Lung (tissue), 12 donors: ENCODE data around the gene INO80. TPM values are rescaled to one million over a fixed set of nuclear protein-coding genes. Genes with fewer than 3 reads are reported as not detected.
A peak's percentile ranks its signal among the peaks of the same experiment; 100 is the strongest.

Experiments used
- ATAC-seq: fragments of 200-7000 bp; cut with Tn5 transposase; one replicate; pipeline ENCODE4 v1.9.1; 2020; ENCODE audit warnings: moderate number of reproducible peaks; ENCODE audit not compliant: insufficient read depth, low FRiP score
- DNase-seq, 3 donors: peaks; one replicate each; pipeline ENCODE4 v3.0.0-alpha.2; 2013 to 2017
- H3K27ac ChIP-seq, 2 donors: one replicate each; pipeline ENCODE4 v1.5.1; 2013; ENCODE audit warnings: mild to moderate bottlenecking in 2 of 2, moderate library complexity in 2 of 2, control low read depth in 1 of 2, inconsistent platforms in 1 of 2, low read depth in 1 of 2, low read length in 1 of 2
- H3K27me3 ChIP-seq, 3 donors: one replicate each; pipeline ENCODE4 v1.5.1; 2013; ENCODE audit warnings: low read length in 2 of 3; ENCODE audit not compliant: control insufficient read depth in 3 of 3, insufficient read depth in 3 of 3
- H3K36me3 ChIP-seq, 4 donors: one replicate each; pipeline ENCODE4 v1.5.1; 2013; ENCODE audit warnings: low read length in 4 of 4, mild to moderate bottlenecking in 1 of 4, moderate library complexity in 1 of 4; ENCODE audit not compliant: control insufficient read depth in 4 of 4, insufficient read depth in 4 of 4
- H3K4me1 ChIP-seq, 5 donors: one replicate each; pipeline ENCODE4 v1.5.1; 2013; ENCODE audit warnings: low read length in 5 of 5, mild to moderate bottlenecking in 2 of 5, moderate library complexity in 1 of 5; ENCODE audit not compliant: control insufficient read depth in 5 of 5, insufficient read depth in 5 of 5
- H3K4me3 ChIP-seq: one replicate; pipeline ENCODE4 v1.5.1; 2013; ENCODE audit warnings: mild to moderate bottlenecking, control low read depth, moderate library complexity
- H3K9ac ChIP-seq, 2 donors: one replicate each; pipeline ENCODE4 v1.5.1; 2013; ENCODE audit warnings: low read length in 2 of 2, control low read depth in 1 of 2; ENCODE audit not compliant: insufficient read depth in 1 of 2
- H3K9me3 ChIP-seq, 4 donors: one replicate each; pipeline ENCODE4 v1.5.1; 2013; ENCODE audit warnings: low read length in 3 of 4, mild to moderate bottlenecking in 1 of 4, moderate library complexity in 1 of 4; ENCODE audit not compliant: control insufficient read depth in 4 of 4, insufficient read depth in 3 of 4
- WGBS, 2 donors: extraction: QIAGEN DNeasy Blood & Tissue Kit; methylation state at CpG; one replicate each; pipeline ENCODE4 v1.1.7; 2013; 5-methylcytosine and 5-hydroxymethylcytosine counted together
- polyA plus RNA-seq, 2 donors: library from polyadenylated mRNA; stranded (reverse); fragments of 200-250 nt; gene quantifications; one replicate each; pipeline ENCODE4 v1.2.1, GENCODE V29; 2013
- total RNA-seq, 2 donors: library from RNA; depleted of rRNA in 1 of 2; stranded (reverse); fragments of >200 nt in 1 of 2; gene quantifications; one replicate each; pipeline ENCODE4 v1.2.1, GENCODE V29; 2014 to 2021
- TF ChIP-seq, protein P1 (sequence below): IDR thresholded peaks from 2 replicates; pipeline ENCODE4 v1.5.1; 2012; ENCODE audit warnings: mild to moderate bottlenecking; ENCODE audit errors: control extremely low read depth, extremely low read depth
- donor health status: control.
- donor health status: control.
- donor health status: Bipolar disorder and iron deficiency.
- donor health status: healthy.
- donor health status: DM: yes; HTN: yes; CAD: no.

Gene INO80
- total and polyA plus RNA-seq, 4 donors, result 8.0 to 50.1 (median 22.9) TPM

DNA sequence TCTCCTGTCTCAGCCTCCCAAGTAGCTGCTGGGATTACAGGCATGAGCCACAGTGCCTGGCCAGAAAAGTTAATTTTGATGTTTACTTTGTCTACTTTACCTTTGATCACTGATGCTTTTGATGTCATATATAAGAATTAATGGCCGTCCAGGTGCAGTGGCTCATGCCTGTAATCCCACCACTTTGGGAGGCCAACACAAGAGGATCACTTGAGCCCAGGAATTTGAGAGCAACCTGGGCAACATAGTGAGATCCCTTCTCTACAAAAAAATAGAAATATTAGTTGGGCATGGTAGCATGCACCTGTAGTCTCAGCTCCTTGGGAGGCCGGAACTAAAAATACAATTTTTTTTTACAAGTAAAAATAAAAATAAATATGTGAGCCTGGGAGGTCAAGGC lies 6.8 kb upstream of the INO80 start:
- no peak overlapping the region for H3K9ac ChIP-seq
- WGBS, 2 donors, result 83 to 86% methylated on average over 2 of the region's 2 CpGs
- no peaks in the 10 kb centered on the region for H3K9me3 ChIP-seq
- H3K27ac ChIP-seq, result no peak overlapping the region
- no peaks in the 10 kb centered on the region for H3K36me3 ChIP-seq
- ATAC-seq, result no peak
- DNase-seq, result no peak
- H3K27me3 ChIP-seq, result no peaks in the 10 kb centered on the region
- H3K4me3 ChIP-seq, result no peak overlapping the region
- H3K4me1 ChIP-seq, result no peaks in the 10 kb centered on the region
- TF ChIP-seq, protein P1, sequence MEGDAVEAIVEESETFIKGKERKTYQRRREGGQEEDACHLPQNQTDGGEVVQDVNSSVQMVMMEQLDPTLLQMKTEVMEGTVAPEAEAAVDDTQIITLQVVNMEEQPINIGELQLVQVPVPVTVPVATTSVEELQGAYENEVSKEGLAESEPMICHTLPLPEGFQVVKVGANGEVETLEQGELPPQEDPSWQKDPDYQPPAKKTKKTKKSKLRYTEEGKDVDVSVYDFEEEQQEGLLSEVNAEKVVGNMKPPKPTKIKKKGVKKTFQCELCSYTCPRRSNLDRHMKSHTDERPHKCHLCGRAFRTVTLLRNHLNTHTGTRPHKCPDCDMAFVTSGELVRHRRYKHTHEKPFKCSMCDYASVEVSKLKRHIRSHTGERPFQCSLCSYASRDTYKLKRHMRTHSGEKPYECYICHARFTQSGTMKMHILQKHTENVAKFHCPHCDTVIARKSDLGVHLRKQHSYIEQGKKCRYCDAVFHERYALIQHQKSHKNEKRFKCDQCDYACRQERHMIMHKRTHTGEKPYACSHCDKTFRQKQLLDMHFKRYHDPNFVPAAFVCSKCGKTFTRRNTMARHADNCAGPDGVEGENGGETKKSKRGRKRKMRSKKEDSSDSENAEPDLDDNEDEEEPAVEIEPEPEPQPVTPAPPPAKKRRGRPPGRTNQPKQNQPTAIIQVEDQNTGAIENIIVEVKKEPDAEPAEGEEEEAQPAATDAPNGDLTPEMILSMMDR, result no peak

DNA sequence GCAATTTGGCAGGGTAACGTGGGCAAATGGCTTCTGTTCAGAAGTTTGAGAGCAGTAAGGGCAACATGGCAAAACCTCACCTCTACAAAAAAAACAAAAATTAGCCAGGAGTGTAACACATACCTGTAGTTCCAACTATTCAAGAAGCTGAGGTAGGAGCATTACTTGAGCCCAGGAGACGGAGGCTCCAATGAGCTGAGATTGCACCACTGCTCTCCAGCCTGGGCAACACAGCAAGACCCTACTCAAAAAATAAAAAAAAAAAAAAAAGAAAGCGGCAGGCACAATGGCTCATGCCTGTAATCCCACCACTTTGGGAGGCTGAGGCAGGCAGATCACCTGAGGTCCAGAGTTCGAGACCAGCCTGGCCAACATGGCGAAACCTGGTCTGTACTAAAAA lies 5.9 kb upstream of the INO80 start:
- ATAC-seq (no peak), DNase-seq (no peak)
- peaks cover 0 to 3% (median 0%) of the 10 kb centered on the region in 5 donors for H3K4me1 ChIP-seq
- 92 to 96% methylated on average over 5 of the region's 5 CpGs for WGBS, 2 donors
- no peaks in the 10 kb centered on the region for H3K36me3 ChIP-seq
- TF ChIP-seq, protein P1, result no peak
- H3K4me3 ChIP-seq, result no peak overlapping the region
- H3K9ac ChIP-seq, result no peak overlapping the region
- H3K27ac ChIP-seq, result no peak overlapping the region
- no peaks in the 10 kb centered on the region for H3K9me3 ChIP-seq
- no peaks in the 10 kb centered on the region for H3K27me3 ChIP-seq

DNA sequence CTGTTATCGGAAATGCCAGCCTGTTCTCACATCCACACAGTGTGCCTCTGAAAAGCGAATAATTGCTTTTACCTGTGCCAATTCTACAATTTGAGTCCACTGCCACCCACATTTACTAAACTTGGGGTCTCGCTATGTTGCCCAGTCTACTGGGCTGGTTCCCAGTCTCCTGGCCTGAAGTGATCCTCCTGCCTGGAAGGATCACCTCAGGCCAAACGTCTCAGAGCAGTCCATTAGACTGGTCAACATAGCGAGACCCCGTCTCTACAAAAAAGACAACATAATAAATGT lies 827 bp upstream of the INO80 start:
- TF ChIP-seq, protein P1, result no peak
- peak overlapping the region; percentile 84 to 97 for H3K9ac ChIP-seq
- H3K36me3 ChIP-seq, result peaks cover 0 to 3% (median 2%) of the 10 kb centered on the region in 4 donors
- ATAC-seq, result no peak
- H3K4me1 ChIP-seq, result peaks cover 0 to 8% (median 5%) of the 10 kb centered on the region in 5 donors
- no peaks in the 10 kb centered on the region for H3K9me3 ChIP-seq
- peak overlapping the region; percentile 99 for H3K4me3 ChIP-seq
- no peaks in the 10 kb centered on the region for H3K27me3 ChIP-seq
- 81 to 87% methylated on average over 6 of the region's 6 CpGs for whole genome bisulfite sequencing, 2 donors
- peak in 1 of 3 donors; percentile 13 for DNase-seq
- peak overlapping the region; percentile 77 to 100 for H3K27ac ChIP-seq

DNA sequence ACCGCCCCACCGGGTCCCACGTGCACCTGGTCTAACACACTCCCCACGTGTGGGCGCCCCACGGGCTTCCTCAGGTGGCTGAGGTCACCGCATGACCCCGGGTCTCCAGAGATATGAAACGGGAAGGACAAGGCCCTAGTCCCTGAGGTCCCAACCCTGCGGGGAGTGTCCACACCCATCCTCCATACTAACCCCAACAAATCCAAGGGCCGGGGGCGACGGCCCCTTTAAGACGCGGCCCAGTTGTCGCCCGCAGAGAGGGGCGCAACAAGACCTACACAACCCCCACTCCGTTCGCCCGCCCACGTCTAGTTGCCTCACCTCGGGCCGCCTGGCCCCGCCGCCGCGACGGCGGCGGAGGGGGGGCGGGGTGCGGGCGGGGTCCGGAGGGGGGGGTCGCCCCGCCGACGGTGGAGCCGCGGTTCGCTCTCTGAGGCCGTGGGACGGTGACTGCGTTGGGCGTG lies 396 bp downstream of the INO80 start:
- 1% methylated on average over 41 to 46 of the region's 46 CpGs for WGBS, 2 donors
- peak; percentile 66 for ATAC-seq

More for the DNA sequence above, 396 bp downstream of the INO80 start:
- peak in 2 of 3 donors; percentile 61 to 72 for DNase-seq
- H3K4me3 ChIP-seq, result peak overlapping the region; percentile 99
- H3K27me3 ChIP-seq, result no peaks in the 10 kb centered on the region
- peak overlapping the region; percentile 98 to 100 for H3K27ac ChIP-seq
- no peaks in the 10 kb centered on the region for H3K9me3 ChIP-seq
- peaks cover 0 to 8% (median 5%) of the 10 kb centered on the region in 5 donors for H3K4me1 ChIP-seq
- peak overlapping the region; percentile 76 to 88 for H3K9ac ChIP-seq
- TF ChIP-seq, protein P1, result no peak
- H3K36me3 ChIP-seq, result peaks cover 0 to 3% (median 2%) of the 10 kb centered on the region in 4 donors
